Stimulated activated CD4-positive, alpha-beta T cell treated with anti-CD3 and anti-CD28 coated beads, Interleukin-12 subunit alpha, Interleukin-12 subunit beta, amount 100 ng/mL, for 24 hours (primary cell): ENCODE results near the gene CABLES1.

Experiments
- DNase-seq, 2 experiments: peaks; one replicate each; pipeline ENCODE4 v3.0.0-alpha.2; 2020; ENCODE audit warnings: low read depth in 2 of 2

The CABLES1 gene

GRCh38 chr18:23191232-23191631 is 55.9 kb downstream of the CABLES1 start:
- DNase-seq, result no peak

- no peak for DNase-seq
These were observed 58.5 kb downstream of the CABLES1 start for GRCh38 chr18:23193742-23194141.

GRCh38 chr18:23194155-23194996 is 59.1 kb downstream of the CABLES1 start:
- DNase-seq, result no peak

GRCh38 chr18:23194997-23195957 is 60.0 kb downstream of the CABLES1 start:
- DNase-seq, result no peak

GRCh38 chr18:23196119-23197007 is 61.1 kb downstream of the CABLES1 start:
- DNase-seq, result no peak

- DNase-seq, result no peak
These were observed 63.0 kb downstream of the CABLES1 start for GRCh38 chr18:23198217-23198845.

GRCh38 chr18:23200756-23201155 is 65.5 kb downstream of the CABLES1 start:
- DNase-seq, result no peak

- DNase-seq, result no peak
These were observed 66.5 kb downstream of the CABLES1 start for GRCh38 chr18:23201741-23202140.

GRCh38 chr18:23203891-23204432 is 68.7 kb downstream of the CABLES1 start:
- no peak for DNase-seq

GRCh38 chr18:23204589-23205235 is 69.4 kb downstream of the CABLES1 start:
- no peak for DNase-seq

- no peak for DNase-seq
These were observed 70.7 kb downstream of the CABLES1 start for GRCh38 chr18:23205980-23206379.

GRCh38 chr18:23207191-23207955 is 72.1 kb downstream of the CABLES1 start:
- DNase-seq, result no peak

- no peak for DNase-seq
These were observed 72.7 kb downstream of the CABLES1 start for GRCh38 chr18:23207994-23208393.

GRCh38 chr18:23208600-23208999 is 73.3 kb downstream of the CABLES1 start:
- DNase-seq, result no peak

- peak in 1 of 2 experiments; percentile 7 for DNase-seq
These were observed 73.7 kb downstream of the CABLES1 start for GRCh38 chr18:23209031-23209430.

- DNase-seq, result no peak
These were observed 74.5 kb downstream of the CABLES1 start for GRCh38 chr18:23209796-23210195.

- no peak for DNase-seq
These were observed 75.2 kb downstream of the CABLES1 start for GRCh38 chr18:23210526-23210925.

- DNase-seq, result no peak
These were observed 75.9 kb downstream of the CABLES1 start for GRCh38 chr18:23211146-23211545.

- DNase-seq, result no peak
These were observed 76.9 kb downstream of the CABLES1 start for GRCh38 chr18:23212161-23212560.
